HG03460 (cell line): Measurements from ENCODE around the gene ITSN2.
A peak's percentile ranks its signal among the peaks of the same experiment; 100 is the strongest.
"Not testable (repeated sequence)": the region's sequence is repeated elsewhere in the genome, so short reads cannot be mapped to it uniquely, and the experiment has no call there.

Source experiments
- ATAC-seq: cut with Tn5 transposase; IDR thresholded peaks from one replicate; pipeline ENCODE4 v1.9.1; 2021; ENCODE audit not compliant: unreplicated experiment

The ITSN2 gene

DNA sequence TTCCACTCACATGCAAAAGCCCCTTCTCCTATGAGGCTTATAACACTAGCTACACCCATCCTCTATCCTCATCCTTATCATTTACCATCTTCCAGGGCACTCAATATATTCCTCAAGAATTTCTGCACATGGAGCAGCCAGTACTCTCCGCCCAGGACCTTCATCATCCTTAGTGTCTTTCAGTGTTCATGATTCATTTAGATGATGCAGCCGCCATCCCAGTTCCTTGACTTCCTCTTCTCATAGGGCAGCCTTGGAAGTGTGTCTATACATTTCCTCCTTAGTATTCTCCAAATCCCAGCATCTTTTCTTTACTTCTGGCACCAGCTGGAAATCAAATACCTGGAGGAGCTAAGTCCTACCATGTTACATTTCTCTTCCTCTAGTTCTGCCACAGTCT, 3.0 kb upstream of the ITSN2 start:
- no peak for ATAC-seq

DNA sequence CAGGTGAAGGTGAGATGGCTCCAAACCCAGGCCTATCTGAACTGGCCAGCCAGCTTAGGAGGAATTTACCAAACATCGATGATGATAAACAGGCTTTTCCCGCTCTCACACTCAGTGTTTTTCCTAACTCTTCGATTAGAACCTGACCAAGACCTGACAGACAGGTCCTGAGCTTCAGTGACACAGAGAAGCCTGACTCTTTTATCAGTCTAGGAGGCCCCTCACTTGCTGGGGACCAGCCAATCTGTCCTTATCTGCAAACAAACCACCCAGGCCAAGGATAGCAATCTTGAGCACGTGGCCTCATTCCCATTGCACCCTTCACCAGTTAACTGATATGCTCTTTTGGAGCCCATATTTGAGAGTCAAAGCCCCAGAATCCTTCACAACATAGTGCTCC, 1.9 kb upstream of the ITSN2 start:
- ATAC-seq, result no peak

DNA sequence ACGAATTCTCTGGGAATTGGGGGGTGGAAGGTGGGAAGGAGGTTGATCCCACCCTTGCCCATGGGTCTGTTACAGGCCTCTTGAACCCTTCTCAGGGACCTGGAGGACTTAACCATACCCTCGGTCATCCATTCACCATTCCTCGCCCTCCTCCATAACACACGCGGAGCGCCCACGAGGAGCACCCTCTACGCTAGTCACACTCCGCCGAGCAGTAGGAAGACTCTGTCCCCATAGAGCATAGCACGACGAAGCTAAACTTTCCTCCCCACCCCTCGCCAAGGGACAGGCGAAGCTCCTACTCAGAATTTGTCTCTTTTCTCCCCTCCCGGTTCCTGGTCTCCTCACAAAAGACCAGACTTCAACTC, 611 bp upstream of the ITSN2 start:
- ATAC-seq, result no peak

DNA sequence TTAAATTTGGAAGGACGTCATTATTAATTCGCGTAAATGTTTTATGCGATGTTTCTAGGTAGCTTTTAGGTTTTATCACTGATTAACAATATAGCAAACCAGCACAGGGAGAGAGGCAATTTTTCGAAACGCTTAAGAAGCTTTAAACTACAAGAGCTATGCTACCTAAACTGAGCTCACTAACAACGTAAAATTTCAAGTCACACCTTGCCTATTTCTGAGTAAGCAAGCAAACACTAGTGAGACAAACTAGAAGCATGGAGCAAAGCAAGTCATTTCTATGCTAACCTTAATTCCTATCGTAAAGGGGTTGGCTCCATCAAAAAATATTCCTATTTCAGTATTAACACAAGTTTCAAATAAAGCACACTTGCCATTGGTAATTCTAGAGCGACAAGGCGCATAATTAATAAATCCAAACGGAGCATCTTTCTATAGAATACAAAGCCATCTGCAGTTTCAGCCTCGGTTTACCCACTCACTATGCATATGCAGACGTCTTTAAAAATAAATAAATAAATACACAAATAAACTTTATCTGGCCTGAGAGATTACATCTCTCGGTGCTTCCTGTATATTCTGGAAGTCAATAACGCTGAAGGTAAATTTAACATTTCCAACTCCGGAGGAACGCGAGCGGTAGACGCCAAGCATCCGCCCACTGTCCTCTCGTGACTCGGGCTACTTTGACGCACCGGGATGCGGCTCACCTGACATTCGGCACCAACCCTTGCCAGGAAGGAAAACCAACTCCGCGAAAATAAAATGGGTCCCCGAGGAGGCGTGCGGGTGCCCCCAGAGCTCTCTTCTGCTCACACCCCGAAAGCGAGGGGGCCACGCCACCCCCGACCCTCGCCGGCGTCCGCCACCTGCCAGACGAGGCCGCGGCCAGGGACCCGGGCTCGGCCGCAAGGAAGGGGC, 947 bp downstream of the ITSN2 start:
- ATAC-seq, result peak; percentile 8

DNA sequence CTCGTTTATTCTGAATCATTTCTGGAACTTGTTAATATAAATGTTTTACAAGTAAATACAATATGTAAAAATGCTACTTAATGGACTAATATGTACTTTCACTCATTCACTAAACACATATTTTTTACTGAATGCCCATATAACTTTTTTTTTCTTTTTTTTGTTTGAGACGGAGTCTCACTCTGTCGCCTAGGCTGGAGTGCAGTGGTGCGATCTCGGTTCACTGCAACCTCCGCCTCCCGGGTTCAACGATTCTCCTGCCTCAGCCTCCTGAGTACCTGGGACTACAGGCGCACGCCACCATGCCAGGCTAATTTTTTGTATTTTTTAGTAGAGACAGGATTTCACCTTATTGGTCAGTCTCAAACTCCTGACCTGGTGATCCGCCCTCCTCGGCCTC, 2.6 kb downstream of the ITSN2 start:
- not testable (repeated sequence) for ATAC-seq

DNA sequence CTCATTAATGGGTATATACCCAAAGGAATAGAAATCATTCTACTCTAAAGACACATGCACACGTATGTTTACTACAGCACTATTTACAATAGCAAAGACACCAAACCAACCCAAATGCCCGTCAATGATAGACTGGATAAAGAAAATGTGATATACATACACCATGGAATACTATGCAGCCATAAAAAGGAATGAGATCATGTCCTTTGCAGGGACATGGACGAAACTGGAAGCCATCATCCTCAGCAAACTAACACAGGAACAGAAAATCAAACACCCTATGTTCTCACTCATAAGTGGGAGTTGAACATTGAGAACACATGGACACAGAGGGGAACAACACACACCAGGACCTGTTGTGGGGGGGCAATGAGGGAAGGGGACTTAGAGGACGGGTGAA, 3.2 kb downstream of the ITSN2 start:
- not testable (repeated sequence) for ATAC-seq

DNA sequence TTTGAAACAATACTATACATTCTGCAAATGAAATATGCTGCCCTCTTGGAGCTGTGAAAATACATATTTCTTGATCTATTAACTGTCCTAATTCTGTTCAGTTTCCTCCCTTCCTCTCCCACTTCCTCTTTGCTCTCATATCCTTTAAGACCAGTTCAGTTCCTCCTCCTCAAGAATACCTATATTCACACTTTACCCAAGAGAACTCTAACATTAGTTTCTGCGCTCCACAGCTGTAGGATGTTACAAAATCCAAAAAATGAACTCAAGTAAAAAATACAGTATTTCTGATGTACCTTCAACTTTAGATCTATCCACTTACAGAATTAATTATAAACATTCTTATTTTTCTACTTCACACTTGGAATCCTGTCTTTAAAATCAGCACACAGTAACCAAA, 5.4 kb downstream of the ITSN2 start:
- no peak for ATAC-seq

DNA sequence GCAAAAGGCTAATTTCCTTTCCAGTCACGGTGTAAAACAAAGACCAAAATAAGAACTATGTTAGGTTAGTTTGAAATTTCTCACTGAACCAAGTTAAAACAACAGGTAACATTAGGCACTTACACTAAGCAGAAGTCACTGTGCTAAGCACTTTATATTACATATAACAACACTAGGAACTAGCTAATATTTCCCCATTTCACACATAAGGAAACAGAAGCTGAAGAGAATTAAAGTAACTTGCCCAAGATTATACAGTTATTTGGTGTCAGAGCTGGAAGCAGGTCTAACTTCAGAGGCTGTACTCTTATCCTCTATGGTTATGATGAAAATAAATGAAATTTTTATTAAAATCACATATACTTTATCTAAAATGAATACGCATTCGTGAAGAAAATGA, 5.9 kb downstream of the ITSN2 start:
- no peak for ATAC-seq

DNA sequence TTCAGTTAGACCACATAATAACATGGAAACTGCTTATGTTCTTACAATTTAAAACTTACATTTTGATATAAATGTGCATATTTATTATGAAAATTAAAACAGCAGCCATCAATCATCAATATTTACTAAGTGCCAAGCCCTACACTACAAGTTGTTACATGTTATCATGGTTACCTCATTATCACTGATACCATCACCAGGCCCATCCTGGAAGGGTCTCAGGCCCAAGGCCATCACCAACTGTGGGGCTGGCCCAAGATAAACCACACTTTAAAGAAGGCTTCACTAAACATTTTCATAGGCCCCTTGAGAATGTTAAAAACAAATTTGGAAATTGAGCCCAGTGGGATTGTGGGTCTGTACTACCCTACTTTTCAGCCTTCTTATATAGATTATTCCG, 6.4 kb downstream of the ITSN2 start:
- no peak for ATAC-seq

DNA sequence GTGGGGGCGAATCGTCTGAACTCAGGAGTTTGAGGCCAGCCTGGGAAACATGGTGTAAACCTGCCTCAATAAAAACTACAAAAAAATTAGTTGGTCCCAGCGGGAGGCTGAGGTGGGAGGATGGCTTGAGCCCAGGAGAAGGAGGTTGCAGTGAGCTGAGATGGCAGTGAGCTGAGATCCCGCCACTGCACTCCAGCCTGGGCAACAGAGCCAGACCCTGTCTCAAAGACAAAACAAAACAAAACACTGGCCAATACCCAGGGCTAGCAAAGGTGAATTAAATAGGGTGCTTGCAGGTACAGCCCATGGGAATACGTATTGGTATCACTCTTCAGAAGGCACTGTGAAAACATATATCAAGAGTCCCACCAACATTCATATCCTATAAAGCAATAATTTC, 7.0 kb downstream of the ITSN2 start:
- no peak for ATAC-seq

DNA sequence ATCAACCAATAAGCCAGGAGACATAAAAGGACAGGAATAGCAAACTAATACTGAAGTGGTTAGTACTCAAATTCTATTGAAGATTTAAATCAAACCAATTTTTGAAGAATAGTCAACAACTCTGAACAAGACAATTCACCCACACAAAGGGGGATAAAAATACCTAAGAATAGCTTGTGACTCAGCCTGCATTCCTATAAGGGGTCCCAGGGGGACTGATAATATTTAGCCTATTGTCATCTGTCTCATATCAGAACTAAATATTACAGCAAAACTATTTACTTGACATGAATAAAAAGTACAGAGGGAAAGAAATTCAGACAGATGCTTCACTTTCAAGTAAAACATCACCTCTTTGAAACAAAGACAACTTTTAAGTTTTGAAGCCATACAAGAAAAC, 7.7 kb downstream of the ITSN2 start:
- ATAC-seq, result no peak

DNA sequence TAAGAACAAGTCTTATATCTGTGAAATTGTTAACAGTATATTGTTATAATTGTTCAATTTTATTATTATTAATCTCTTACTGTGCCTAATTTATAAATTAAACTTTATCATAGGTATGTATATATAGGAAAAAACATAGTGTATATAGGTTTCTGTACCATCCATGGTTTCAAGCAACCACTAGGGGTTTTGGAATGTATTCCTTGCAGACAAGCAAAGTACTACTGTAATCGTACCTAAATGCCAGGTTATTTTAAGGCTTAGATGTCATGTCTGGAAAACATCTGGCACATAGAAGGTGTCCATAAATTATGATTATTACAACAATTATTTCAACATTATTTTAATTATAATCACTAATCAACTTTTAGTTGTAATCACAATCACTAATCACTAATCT, 8.4 kb downstream of the ITSN2 start:
- ATAC-seq, result no peak

DNA sequence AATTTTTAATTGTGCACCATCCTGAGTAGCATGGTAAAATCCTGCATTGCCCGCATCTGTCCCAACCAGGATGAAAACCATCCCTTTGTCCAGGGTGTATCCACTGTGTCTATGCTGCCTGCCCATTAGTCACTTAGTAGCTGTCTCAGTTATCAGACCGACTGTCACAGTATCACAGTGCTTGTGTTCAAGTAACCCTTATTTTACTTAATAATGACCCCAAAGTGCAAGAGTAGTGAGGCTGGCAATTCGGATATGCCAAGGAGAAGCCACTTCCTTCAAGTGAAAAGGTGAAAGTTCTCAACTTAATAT, 8.8 kb downstream of the ITSN2 start:
- ATAC-seq, result no peak

DNA sequence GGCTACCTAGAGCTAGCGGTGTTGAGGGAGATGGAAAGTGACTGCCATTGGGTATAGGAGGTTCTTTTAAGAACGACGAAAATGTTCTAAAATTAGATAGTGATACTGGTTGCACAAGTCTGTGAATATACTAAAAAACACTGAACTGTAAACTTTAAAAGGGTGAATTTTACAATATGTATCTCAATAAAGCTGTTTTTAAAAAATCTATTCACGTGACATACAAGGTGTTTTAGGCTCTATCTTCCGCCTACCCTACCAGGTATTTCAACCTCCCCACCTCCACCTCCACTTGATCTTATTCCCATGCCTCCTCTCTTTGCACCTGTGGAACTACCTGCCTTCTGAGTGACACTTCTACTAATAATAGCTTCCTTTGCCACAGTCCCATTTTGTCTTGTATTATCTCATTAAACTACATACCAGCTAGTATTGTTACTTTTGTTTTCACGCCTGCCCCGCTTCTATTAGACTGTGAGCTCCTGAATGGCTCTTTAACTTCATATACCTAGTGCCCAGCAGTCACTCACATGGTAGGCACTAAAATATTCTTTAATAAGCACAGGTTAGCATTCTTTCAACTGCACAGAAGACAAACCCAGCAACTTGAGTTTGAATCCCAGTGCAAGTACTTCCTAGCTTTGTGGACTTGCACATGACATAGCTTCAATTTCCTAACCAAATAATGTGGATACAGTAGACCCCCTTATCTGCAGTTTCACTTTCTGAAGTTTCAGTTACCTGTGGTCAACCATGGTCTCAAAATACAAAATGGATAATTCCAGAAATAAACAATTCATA, 9.3 kb downstream of the ITSN2 start:
- no peak for ATAC-seq

DNA sequence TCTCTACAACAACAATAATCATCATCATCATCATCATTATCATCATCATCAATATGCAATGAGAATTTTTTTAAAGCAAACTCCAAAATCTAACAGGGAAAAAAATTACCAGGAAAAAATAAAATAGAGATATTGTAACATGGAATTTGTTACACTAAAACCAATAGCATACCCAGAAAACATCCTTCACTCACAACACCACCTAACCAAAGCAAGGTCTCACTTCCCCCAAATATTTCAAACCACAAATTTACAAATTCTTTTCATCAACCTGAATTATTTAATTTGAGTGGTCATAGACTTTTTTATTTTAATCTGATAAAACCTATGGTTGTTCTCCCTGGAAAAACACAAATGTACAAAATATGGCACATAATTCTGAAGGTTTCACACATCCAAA, 11.2 kb downstream of the ITSN2 start:
- ATAC-seq, result no peak

DNA sequence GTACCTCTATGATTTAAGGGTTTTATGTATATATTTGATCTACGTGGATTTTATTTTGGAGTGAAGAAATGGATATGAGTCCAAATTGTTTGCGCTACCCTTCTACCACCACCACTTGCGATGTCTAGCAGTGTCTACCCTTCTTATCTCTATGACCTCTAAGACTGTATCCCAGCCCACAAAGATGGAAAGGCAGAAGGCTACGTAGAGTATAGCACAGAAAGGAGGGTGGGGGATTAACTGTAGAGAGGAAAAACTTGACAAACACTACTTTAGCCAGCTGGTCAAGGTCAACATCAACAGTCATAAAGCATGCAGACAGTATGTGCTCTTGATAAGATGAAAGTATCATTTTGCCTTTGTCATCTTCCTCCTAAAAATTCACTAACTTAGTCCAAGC, 14.4 kb downstream of the ITSN2 start:
- no peak for ATAC-seq

DNA sequence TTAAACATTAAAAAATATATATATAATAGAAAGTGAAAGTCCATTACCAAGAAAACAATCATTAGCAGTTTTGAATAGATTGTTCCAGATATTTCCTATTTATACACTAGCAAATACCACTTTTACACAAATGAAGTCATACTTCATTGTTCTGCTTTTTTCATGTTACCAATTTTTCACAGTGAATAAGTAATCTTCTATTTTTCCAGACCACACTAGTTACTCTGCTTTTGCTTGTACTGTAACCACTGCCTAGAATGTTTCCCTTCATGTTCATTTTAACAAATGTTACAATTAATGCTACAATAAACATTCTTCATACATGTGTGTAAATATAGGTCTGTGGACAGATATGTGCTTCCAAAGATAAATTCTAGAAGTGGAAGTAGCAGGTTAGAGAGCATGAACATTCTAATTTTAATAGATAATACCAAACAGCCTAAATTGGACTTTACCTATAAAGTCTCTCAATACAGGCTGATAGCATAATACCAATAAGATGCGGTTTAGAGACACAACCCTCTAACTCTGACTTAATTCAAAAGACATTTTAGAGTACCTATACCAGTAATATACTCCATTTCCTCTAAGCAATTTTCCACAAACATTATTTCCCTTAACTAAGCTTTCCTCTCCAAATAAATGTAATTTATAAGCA, 17.0 kb downstream of the ITSN2 start:
- peak; percentile 68 for ATAC-seq

DNA sequence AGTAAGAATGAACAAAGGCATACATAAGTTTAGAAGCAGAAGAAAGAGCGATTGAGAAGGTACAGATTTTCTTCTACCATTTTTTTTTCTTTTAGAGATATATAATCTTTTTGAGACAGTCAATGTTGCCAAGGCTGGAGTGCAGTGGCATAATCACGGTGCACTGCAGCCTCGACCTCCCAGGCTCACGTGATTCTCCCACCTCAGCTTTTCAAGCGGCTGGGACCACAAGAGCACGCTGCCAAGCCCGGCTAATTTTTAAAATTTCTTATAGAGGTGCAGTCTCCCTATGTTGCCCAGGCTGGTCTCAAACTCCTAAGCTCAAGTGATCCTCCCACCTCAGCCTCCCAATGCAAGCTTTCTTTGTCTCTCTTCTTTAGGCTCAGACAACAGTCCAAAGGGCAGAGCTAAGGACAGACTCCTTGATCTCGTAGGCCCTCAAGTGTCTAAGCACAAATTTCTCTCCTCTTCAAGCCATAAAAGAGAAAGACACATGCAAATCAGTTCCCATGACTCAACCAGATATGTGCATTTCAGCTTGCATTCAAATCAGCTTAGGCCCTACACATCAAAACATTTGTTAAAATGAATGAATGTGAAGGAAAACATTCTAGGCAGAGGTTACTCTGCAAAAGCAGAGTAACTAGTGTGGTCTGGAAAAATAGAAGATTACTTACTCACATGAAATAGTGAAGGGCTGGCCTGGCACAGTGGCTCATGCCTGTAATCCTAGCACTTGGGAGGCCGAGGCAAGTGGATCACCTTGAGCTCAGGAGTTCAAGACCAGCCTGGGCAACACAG, 18.0 kb downstream of the ITSN2 start:
- ATAC-seq, result peak; percentile 48

DNA sequence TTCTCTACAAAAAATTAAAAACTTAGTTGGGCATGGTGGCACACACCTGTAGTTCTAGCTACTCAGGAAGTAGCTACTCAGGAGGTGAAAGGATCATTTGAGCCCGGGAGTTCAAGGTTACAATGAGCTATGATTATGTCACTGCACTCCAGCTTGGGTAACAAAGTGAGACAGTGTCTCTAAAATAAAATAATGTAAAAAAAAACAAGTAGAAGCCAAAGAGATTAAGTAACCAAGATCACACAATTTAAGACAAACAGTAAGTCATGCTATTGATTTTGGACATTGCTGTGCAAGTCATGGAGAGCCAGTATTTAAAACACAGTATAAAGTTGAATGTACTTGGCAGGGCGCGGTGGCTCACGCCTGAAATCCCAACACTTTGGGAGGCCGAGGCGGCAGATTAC, 20.5 kb downstream of the ITSN2 start:
- ATAC-seq, result no peak

DNA sequence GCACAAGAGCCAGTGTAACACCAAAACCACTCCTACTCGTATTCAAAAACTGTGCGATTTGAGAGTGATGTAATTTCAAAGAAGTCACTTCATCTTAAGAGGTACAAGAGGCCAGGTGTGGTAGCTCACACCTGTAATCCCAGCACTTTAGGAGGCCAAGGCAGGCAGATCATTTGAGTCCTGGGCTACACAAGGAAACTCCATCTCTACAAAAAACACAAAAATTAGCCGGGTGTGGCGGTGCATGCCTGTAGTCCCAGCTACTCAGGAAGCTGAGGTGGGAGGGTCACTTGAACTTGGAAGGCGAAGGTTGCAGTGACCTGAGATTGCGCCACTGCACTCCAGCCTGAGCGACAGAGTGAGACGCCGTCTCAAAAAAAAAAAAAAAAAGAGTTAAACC, 21.2 kb downstream of the ITSN2 start:
- not testable (repeated sequence) for ATAC-seq

DNA sequence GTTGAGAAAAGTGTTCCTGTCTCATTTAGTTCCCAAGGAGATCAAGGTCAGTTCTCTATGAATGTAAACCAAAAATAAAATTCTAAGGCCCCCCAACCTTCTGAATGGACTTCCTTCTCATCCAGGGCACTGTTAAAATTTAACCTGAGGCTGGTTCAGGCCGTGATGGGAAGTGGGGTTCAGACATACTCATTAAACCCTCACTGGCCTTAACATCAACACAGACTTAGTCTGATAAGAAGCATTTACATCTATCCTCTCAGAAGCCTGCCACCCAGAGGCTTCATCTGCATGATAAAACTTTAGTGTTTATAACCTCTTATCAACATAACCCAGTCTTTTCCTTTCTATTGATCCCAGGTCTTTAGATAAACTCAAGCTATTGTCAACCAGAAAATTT, 22.4 kb downstream of the ITSN2 start:
- no peak for ATAC-seq
